Mucosa of rectum (tissue), 2 donors: ENCODE data around the gene RCCD1.
"Not testable (repeated sequence)": the region's sequence is repeated elsewhere in the genome, so short reads cannot be mapped to it uniquely, and the experiment has no call there.

ENCODE experiments used
- H3K27ac ChIP-seq, 2 donors: one replicate each; pipeline ENCODE4 v1.7.0; 2013; ENCODE audit warnings: inconsistent platforms in 2 of 2, low read depth in 2 of 2, low read length in 2 of 2
- H3K27me3 ChIP-seq, 2 donors: one replicate each; pipeline ENCODE4 v1.7.0; 2013; ENCODE audit warnings: low read length in 2 of 2; ENCODE audit not compliant: control insufficient read depth in 2 of 2, insufficient read depth in 2 of 2
- H3K36me3 ChIP-seq, 2 donors: one replicate each; pipeline ENCODE4 v1.7.0; 2013; ENCODE audit warnings: low read length in 2 of 2; ENCODE audit not compliant: control insufficient read depth in 2 of 2, insufficient read depth in 2 of 2
- H3K4me1 ChIP-seq, 2 donors: one replicate each; pipeline ENCODE4 v1.7.0; 2013; ENCODE audit warnings: low read length in 2 of 2, mild to moderate bottlenecking in 1 of 2; ENCODE audit not compliant: control insufficient read depth in 2 of 2, insufficient read depth in 2 of 2
- H3K4me3 ChIP-seq, 2 donors: one replicate each; pipeline ENCODE4 v1.7.0; 2013; ENCODE audit warnings: low read length in 2 of 2
- H3K9ac ChIP-seq, 2 donors: one replicate each; pipeline ENCODE4 v1.7.0; 2013; ENCODE audit warnings: low read length in 2 of 2, low read depth in 1 of 2, mild to moderate bottlenecking in 1 of 2
- H3K9me3 ChIP-seq, 2 donors: one replicate each; pipeline ENCODE4 v1.7.0; 2013; ENCODE audit warnings: low read length in 2 of 2; ENCODE audit not compliant: control insufficient read depth in 2 of 2
- donor health status: healthy.
- donor health status: Normal muscosa, but diverticular disease.

The RCCD1 gene, protein sequence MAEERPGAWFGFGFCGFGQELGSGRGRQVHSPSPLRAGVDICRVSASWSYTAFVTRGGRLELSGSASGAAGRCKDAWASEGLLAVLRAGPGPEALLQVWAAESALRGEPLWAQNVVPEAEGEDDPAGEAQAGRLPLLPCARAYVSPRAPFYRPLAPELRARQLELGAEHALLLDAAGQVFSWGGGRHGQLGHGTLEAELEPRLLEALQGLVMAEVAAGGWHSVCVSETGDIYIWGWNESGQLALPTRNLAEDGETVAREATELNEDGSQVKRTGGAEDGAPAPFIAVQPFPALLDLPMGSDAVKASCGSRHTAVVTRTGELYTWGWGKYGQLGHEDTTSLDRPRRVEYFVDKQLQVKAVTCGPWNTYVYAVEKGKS

DNA sequence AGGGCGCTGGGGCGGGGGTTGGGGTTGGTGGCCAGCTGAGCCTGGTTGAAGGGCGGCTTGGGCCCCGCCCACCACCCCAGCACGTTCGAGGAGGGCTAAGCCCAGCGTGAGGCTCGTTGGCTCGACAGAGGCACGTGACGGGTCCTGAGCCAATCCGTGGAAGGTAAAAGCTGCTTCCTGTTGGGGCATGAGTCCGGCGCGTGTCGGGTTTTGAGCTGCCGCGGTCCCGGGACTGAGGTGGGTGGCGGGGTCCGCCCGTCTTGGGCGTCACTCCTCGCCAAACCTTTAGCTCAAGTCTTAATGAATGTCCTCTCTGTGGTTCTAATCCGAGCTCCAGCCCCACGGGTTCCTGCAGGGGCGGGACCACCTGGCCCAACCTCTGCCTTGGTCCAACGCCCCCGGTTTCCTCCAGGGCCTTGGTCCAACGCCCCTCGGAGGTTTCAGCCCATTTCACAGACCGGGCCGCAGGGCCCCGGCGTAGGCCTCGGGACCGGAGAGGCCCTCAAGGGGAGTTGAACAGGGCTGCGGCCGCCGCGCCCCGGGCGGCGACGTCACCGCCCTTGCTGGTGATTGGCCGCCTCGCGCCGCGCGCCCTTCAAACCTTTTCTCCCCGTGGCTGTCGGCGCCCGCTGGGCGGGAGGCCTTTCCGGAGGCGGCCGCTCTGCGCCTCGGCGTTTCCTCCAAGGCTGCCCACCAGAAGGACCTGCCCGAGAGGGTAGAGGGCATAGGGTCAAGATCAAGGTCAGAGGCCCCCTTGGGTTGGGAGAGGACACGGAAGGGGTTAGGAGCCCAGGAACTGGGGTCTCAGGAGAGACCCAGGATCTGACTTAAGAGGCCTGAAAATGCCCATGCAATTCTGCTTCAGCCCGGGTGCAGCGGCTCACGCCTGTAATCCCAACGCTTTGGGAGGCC is at the start of gene RCCD1:
Gene RCCD1 (plus strand): TSS at position 173 of the 912 bp plus-strand sequence. CDS start 1,851 bp downstream, outside the sequence.
- peaks cover 19 to 22% of the 10 kb centered on the region in 2 donors for H3K4me1 ChIP-seq
- no peaks in the 10 kb centered on the region for H3K27me3 ChIP-seq
- H3K4me3 ChIP-seq = peak within 1 kb of the TSS; percentile 88 to 92
- H3K9ac ChIP-seq = peak within 1 kb of the TSS; percentile 95 to 99
- no peaks in the 10 kb centered on the region for H3K9me3 ChIP-seq
- H3K27ac ChIP-seq = peak within 1 kb of the TSS; percentile 96 to 99
- H3K36me3 ChIP-seq = peaks cover 24 to 35% of the 10 kb centered on the region in 2 donors

DNA sequence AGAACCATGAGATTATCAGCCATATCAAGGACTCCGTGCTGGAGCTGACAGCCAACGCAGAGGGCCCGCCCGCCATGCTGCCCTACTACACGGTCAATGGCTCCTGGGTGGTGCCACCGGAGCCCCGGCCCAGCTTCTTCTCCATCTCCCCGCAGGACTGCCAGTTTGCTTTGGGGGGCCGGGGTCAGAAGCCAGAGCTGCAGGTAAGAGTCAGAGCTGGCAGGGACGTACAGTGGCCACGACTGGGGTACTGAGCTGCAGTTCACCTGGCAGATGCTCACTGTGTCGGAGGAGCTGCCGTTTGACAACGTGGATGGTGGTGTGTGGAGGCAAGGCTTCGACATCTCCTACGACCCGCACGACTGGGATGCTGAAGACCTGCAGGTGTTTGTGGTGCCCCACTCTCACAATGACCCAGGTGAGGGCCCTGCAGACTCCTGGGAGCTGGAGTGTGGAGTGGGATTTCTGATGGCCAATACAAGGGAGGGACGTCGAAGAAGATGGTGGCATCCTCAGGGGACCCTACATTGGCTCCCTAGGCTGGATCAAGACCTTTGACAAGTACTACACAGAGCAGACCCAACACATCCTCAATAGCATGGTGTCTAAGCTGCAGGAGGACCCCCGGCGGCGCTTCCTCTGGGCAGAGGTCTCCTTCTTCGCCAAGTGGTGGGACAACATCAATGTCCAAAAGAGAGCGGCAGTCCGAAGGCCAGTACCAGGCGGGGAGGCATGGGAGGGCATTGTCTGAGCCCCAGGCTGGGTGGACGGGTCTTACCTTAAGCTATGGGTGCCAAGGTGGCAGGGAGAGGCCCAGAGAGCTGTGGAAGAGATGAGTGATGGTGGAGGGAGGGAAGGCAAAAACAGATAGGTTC is 49.1 kb upstream of the RCCD1 start:
- no peak overlapping the region for H3K4me3 ChIP-seq
- H3K9ac ChIP-seq = no peak overlapping the region
- peaks cover 12 to 18% of the 10 kb centered on the region in 2 donors for H3K4me1 ChIP-seq
- H3K9me3 ChIP-seq = no peaks in the 10 kb centered on the region
- no peak overlapping the region for H3K27ac ChIP-seq
- H3K36me3 ChIP-seq = peaks cover 42 to 44% of the 10 kb centered on the region in 2 donors
- no peaks in the 10 kb centered on the region for H3K27me3 ChIP-seq

DNA sequence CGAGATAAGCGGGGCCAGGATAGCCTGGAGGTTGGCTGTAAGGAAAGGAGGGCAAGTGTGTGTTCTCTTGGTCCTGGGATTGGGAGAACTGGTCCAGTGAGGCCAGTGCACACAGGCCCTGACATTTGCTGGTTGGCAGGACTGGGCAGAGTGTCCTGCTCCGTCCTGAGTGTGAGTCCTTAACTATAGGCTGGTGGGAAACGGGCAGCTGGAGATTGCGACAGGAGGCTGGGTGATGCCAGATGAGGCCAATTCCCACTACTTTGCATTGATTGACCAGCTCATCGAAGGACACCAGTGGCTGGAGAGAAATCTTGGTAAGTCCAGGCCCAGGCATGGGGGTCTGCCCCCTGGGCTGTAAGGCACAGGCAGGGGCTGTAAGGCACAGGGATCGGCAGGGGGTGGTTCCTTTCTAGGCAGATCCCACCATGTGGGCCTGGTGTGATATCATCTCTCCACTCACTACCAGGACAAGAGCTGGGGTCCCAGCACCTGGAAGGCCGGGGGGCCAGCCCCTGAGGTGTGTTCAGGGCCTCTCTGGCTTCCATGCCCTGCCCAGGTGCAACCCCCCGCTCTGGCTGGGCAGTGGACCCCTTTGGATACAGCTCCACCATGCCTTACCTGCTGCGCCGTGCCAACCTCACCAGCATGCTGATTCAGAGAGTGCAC is 48.4 kb upstream of the RCCD1 start:
- H3K9ac ChIP-seq = no peak overlapping the region
- H3K27ac ChIP-seq = no peak overlapping the region
- H3K4me1 ChIP-seq = peaks cover 12 to 18% of the 10 kb centered on the region in 2 donors
- peaks cover 49 to 52% of the 10 kb centered on the region in 2 donors for H3K36me3 ChIP-seq
- no peaks in the 10 kb centered on the region for H3K9me3 ChIP-seq
- H3K4me3 ChIP-seq = no peak overlapping the region
- no peaks in the 10 kb centered on the region for H3K27me3 ChIP-seq

DNA sequence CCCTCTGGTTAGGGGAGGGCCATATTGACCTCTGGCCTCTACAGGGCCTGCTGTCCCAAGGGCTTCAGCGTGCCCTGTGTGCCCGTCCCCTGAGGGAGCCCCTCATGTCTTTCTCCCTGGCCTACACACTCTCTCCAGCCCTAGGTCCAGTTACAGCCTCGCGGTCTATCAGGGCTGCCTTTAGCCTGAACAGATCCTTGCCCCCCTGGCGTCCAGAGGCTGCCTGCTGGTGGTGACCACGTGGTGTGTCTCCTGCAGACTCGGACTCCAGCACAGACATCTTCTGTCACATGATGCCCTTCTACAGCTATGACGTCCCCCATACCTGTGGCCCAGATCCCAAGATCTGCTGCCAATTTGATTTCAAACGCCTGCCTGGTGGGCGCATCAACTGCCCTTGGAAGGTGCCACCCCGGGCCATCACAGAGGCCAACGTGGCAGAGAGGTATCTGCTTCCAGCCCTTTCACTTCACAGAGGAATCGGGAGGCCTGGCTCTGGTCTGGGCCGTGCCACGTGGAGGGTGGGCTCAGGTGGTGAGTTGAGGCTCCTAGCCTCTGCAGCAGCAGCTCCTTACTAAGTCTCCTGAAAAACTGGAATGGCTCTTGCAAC is 47.5 kb upstream of the RCCD1 start:
- Histone ChIP-seq H3K27me3 (no peaks in the 10 kb centered on the region), H3K4me3 (no peak overlapping the region), H3K9ac (no peak overlapping the region), H3K36me3 (peaks cover 58 to 60% of the 10 kb centered on the region in 2 donors), H3K4me1 (peaks cover 6 to 12% of the 10 kb centered on the region in 2 donors), H3K9me3 (no peaks in the 10 kb centered on the region), H3K27ac (no peak overlapping the region)

DNA sequence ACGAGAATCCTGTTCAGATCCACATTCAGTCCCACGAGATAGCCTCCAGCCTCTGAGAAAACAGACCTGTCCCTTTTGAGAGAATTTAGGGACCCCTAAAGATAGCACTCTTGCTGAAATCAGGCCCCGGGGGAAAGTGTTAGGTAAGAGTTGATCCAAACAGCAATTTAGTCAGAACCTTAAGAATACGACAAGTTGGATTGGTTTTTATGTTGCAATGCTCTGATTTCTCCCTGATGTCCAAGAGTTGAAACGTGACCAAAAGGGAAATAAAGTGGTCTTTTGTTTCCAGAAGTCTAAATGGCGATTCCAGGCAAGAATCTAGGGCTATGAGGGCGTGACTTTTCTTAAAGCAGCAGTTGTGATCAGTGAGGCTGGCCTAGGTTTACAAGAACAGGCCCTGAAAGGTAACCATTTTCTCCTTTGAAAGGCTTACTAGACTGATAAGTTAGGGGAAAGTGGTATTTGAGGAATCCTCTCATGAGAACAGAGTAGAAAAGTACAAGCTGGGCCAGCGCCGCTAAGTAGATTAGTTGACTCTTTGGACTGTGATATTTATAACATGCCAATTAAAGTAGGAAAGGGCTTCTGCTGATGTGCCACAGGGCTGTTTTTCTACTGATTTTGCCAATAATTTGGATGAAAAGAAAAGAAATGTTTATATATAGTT is 46.7 kb upstream of the RCCD1 start:
- Histone ChIP-seq H3K9ac (no peak overlapping the region), H3K27me3 (no peaks in the 10 kb centered on the region), H3K4me3 (no peak overlapping the region), H3K27ac (no peak overlapping the region), H3K4me1 (peaks cover 6 to 11% of the 10 kb centered on the region in 2 donors), H3K36me3 (peaks cover 66 to 68% of the 10 kb centered on the region in 2 donors), H3K9me3 (no peaks in the 10 kb centered on the region)

DNA sequence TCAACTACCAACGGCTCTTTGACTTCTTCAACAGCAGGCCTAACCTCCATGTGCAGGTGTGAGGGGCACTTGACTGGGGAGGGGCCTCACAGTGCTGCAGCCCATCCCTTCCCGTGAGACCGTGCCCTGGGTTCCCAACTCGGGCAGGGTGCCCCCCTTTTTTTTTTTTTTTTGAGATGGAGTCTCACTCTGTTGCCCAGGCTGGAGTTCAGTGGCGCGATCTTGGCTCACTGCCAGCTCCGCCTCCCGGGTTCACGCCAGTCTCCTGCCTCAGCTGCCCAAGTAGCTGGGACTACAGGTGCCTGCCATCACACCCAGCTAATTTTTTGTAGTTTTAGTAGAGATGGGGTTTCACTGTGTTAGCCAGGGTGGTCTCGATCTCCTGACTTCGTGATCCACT is 45.2 kb upstream of the RCCD1 start:
- H3K36me3 ChIP-seq = peaks cover 78 to 82% of the 10 kb centered on the region in 2 donors
- not testable (repeated sequence) for H3K9ac ChIP-seq, H3K4me3 ChIP-seq, H3K9me3 ChIP-seq, H3K27me3 ChIP-seq, H3K27ac ChIP-seq, H3K4me1 ChIP-seq

DNA sequence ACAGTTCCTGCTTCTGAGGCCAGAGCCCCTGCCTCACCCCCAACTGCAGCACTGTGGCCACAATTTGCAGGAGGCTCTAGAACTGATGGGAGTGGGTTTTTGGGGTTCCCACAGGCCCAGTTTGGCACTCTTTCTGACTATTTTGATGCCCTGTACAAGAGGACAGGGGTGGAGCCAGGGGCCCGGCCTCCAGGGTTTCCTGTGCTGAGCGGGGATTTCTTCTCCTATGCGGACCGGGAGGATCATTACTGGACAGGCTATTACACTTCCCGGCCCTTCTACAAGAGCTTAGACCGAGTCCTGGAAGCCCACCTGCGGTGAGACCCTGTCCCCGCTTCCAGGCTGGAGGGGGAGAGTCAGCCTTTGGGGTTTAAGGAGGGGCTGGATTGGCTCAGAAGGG is 44.7 kb upstream of the RCCD1 start:
- H3K36me3 ChIP-seq = peaks cover 78 to 84% of the 10 kb centered on the region in 2 donors
- no peak overlapping the region for H3K9ac ChIP-seq
- no peaks in the 10 kb centered on the region for H3K4me1 ChIP-seq
- no peaks in the 10 kb centered on the region for H3K9me3 ChIP-seq
- no peak overlapping the region for H3K27ac ChIP-seq
- no peaks in the 10 kb centered on the region for H3K27me3 ChIP-seq
- no peak overlapping the region for H3K4me3 ChIP-seq

DNA sequence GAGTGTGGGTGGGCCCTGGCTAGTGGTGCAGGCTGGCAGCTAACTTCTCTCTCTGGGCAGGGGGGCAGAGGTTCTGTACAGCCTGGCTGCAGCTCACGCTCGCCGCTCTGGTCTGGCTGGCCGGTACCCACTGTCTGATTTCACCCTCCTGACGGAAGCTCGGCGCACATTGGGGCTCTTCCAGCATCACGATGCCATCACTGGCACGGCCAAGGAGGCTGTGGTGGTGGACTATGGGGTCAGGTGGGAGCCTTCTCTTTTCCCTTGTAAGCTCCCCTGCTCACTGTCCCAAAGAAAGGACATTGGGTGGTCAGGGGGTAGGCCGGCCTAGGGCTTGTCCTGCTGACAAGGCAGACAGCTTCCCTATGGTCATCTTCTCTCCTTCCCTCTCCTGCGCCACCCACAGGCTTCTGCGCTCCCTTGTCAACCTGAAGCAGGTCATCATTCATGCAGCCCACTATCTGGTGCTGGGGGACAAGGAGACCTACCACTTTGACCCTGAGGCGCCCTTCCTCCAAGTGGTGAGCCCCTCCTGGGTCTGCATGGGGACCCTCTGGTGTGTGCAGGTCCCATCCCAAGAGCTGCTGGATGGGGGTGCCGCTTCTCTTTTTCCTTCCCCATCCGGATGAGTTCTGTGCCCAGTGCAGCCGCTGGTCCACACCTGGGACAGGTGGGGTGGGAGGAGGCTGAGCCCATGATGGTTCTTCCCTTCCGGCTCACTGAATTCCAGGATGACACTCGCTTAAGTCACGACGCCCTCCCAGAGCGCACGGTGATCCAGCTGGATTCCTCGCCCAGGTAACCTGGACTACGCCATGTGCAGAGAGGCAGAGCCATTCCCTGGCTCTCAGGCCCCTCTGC is 44.0 kb upstream of the RCCD1 start:
- Histone ChIP-seq H3K4me3 (no peak overlapping the region), H3K9me3 (no peaks in the 10 kb centered on the region), H3K4me1 (no peaks in the 10 kb centered on the region), H3K36me3 (peaks cover 78 to 85% of the 10 kb centered on the region in 2 donors), H3K9ac (no peak overlapping the region), H3K27ac (no peak overlapping the region), H3K27me3 (no peaks in the 10 kb centered on the region)
